Inflammatory macrophage treated with lipopolysaccharide for 1 hour (primary cell): ENCODE data around the gene ECI1.
A peak's percentile ranks its signal among the peaks of the same experiment; 100 is the strongest.
"Not testable (repeated sequence)": the region's sequence is repeated elsewhere in the genome, so short reads cannot be mapped to it uniquely, and the experiment has no call there.

Experiments
- DNase-seq, 2 donors: peaks; one replicate each; pipeline ENCODE4 v3.0.0-alpha.2; 2020 to 2022

ECI1 gene

DNA sequence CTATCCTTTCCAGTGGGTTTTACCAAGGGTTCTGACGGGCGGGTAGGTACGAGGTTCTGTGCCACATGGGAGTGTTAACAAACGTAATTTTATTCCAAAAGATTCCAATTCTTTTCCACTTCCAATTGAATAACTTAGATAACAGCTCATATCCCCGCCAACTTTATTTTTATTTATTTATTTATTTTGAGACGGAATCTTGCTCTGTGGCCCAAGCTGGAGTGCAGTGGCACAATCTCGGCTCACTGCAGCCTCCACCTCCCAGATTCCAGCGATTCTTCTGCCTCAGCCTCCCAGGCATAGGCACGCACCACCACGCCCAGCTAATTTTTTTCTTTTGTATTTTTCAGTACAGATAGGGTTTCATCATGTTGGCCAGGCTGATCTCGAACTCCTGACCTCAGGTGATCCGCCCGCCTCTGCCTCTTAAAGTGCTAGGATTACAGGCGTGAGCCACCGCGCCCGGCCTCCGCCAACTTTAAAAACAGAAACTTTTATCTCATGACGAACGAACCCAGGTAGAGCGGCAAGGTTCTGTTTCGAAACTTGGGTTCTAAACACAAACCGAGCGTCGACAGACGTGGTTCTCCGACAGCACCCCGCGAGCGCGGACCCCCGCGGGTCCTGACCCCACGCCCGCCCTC is 613 bp downstream of the ECI1 start:
- peak in 1 of 2 donors; percentile 28 for DNase-seq

DNA sequence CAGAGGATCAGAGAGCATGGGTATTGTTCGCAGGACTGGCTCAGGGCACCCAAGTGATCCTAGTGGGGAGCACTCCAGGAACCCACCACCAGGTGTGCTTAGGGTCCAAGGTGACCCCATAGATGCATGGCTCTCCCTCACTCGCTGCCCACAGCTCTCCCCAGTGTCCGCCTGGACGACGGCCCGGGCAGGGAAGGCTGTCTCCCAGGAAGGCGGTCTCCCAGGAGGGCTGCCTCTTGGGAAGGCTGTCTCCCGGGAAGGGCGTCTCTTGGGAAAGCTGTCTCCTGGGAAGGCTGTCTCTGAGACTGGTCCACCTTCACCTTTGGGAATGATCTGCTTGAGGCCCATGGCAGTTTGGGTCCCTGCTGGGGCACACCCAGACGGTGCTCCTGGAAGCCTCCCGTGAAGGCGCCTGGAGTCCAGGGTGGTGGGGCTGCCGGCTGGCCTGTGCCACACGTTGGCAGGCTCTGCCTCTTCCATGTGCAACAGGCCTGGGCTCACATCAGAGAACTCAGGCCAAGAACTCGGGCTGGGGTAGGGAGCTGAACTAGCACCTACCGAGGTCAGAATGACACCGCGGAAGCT is 5.0 kb downstream of the ECI1 start:
- no peak for DNase-seq

DNA sequence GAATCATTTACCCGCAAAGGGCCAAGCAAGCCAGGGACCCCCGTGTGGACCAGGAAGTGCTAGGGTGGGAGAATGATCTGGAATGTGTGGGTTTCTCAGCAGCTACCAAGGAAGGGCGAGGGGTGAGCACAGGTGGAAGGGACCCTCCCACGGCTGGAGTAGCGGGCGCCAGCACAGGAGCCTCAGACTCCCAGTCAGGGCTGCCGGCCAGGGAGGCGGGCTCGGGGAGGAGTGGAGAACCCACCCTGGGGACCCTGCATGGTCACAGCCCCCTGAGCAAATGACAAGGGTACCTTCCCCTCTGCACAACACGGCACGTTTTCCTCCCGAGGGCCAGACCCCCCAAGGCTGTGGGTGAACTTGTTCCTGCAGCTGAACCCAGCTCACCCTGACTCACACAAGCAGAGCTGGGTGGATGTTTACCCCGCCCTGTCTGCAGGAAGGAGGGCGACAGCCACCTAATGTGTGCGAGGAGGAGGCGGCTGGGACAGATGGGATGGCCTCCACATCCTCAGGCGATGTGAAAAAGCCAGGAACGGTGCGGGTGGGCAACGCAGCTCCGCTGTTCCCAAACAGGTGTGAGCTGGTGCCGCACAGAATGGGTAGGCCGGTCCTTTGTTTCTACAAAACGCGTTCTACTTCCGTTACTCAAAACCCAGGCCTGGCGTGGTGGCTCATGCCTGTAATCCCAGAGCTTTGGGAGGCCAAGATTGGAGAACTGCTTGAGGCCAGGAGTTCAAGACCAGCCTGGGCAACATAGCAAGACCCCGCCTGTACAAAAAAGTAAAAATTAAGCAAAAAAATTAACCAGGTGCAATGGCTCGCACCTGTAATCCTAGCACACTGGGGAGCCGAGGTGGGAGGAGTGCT is 6.2 kb downstream of the ECI1 start:
- no peak for DNase-seq

DNA sequence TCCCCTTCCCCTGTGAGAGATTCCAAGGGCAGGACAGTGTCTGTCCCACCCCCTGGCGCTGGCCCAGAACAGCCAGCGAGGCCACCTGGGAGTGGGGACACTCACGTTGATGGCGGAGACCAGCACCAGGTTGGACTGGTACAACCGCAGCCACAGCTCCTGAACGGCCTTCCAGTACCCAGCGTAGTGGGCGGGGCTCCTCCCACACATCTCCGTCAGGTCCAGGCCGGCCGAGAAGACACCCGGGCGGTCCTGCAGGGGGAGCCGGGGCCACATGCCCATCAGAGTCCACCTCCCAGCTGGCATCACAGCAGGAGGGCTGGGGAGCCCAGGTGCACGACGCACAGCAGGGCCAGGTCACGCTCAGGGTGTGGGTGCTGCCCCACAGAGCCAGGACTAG is 7.1 kb downstream of the ECI1 start:
- no peak for DNase-seq

DNA sequence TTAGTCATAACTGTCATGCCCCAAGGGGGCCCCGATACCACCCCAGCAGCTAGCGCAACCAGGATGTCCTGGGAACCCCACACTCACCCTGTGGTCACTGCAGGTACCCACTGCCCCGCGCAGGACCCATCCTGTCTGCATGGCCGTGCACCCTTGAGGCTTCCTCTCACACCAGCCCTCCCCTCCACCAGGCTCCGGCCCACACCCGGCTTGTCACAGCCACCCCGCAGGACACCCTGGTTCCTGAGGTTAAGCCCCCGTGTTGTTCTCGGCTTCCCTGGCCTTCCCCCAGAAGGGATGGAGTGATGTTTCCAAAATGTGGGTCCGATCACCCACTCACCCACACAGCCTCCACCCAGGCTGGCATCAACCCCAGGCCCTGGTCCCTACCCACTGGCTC is 7.6 kb downstream of the ECI1 start:
- no peak for DNase-seq

DNA sequence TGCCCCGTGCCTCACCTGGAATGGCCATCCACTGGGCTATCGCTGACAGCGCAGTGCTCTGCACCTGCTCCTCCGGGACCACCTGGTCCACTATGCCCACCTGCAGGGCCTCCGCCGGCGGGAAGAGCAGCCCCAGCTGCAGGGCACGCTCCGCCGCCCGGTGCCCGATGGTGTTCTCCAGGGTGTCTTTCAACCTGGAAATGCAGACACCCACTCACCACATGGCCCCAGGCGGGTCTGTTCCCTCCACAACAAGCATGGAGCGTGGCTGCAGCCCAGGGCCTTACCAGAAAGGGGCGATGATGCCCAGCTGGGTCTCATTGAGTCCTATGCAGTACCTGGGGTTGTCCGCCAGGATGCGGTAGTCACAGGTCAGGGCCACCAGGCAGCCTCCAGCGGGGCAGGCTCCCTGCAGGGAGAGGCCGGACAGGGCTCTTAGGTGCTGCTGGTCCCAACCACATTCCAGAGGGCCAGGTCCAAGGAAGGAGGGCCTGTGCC is 8.3 kb downstream of the ECI1 start:
- DNase-seq: no peak

DNA sequence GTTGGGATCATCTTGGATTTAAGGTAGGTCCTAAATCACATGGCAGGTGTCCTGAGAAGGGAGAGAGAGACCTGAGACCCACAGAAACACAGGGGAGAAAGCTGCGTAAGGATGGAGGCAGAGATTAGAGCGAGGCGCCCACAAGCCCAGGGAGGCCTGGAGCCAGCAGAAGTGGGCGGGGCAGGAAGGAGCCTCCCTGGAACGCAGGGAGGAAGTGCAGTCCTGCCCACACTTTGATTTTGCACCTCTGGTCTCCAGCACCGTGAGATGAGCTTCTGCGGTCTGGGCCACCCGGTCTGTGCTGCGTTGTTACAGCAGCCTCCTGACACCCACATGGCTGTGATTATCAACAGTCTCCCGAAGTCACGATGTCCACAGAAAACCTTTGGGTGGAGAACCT is 8.8 kb downstream of the ECI1 start:
- DNase-seq: peak in 1 of 2 donors; percentile 11

DNA sequence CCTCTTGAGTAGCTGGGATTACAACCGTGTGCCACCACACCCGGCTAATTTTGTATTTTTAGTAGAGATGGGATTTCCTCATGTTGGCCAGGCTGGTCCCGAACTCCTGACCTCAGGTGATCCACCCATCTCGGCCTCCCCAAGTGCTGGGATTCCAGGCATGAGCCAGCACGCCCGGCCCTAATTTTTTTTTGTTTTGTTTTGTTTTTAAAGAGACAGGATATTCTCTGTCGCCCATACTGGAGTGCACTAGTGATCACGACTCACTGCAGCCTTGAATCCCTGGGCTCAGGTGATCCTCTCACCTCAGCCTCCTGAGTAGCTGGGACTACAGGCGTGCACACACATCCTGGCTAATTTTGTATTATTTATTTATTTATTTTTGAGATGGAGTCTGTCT is 11.1 kb downstream of the ECI1 start:
- not testable (repeated sequence) for DNase-seq

DNA sequence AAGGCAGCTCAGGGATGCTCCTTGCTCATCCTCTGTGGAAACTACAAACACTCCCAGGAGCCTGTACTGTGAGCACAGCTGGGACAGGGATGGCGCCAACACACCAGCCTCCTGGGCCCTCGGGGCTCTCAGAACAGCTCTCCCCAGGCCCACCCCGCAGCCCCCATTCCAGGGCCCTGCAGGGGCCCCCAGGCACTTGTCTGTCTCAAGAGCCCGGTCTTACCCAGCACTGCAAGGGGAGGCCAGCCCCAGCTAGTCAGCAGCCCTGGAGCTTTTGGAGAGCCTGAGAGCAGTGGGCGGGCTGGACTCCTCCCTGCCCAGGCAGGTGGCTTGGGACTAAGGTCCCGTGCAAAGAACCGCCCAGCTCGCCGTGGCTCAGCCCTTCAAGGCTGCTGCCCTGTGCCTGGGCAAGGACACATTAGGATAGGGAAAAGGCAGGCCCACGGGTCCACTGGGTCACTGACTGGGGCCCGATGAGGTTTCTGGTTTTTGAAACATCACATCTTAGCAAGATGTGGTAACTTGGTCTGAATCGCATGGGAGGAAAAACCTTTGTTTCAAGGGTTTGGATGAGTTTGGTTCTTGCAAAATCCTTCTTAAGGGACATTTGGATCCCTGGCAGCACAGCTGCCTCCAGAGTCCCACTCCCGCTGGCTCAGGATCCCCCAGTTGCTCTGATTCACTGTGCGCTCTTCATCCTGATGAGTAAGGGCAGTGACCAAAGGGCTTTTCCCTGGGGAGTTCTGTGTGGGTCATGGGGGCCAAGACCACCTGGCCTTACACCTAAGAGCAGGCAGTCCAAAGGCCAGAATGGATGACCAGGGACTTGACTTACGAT is 12.3 kb downstream of the ECI1 start:
- no peak for DNase-seq

DNA sequence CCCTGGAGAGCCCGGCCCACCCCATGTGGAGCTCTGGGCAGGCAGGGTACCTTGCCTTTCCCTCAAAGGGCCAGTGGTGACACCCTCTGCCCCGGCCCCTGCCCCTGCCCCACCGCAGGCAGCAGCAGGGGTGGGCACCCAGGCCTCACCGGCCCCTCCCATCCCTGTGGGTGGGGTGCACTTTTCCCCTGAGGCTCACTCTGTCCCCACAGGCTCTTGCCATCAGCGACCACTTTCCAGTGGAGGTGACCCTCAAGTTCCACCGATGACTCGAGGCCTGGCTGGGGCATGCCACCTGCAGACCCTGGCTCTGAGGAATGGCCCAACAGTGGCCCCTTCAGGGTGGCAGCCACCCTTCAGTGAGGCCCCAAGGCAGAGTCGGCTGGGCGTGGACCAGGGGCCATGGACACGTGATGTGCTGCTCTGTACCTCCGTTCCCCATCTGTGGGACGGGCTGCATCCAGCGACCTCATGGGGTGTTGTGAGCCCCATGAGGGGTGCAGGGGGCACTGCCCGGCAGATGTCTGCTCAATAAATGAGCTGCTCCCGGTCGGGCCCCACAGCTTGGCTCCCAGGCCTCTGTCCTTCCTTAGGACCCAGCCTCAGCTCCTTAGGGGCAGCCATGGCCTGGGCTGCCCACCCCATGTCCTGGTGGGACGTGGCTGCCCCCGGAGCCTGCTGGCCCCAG is 13.1 kb downstream of the ECI1 start:
- no peak for DNase-seq

DNA sequence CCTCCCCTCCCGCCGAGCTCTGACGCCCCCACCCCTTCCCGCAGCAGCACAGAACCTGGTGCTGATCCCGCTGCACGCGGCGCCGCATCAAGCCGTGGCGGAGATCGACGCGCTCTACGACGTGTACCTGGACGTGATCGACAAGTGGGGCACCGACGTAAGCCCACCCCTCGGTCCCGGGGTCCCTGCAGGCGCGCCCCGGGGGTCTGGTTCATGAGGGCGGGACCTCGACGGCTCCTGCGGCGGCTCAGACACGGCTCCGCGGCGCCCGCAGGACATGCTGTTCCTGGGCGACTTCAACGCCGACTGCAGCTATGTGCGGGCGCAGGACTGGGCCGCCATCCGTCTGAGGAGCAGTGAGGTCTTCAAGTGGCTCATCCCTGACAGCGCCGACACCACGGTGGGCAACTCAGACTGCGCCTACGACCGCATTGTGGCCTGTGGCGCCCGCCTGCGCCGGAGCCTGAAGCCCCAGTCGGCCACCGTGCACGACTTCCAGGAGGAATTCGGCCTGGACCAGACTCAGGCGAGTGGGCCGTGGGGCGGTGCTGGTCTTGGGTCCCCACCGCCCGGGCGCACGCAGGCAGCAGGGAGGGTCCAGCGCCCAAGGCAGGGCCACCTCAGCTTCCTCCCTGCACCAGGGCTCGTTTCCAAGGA is 13.8 kb downstream of the ECI1 start:
- DNase-seq: no peak

DNA sequence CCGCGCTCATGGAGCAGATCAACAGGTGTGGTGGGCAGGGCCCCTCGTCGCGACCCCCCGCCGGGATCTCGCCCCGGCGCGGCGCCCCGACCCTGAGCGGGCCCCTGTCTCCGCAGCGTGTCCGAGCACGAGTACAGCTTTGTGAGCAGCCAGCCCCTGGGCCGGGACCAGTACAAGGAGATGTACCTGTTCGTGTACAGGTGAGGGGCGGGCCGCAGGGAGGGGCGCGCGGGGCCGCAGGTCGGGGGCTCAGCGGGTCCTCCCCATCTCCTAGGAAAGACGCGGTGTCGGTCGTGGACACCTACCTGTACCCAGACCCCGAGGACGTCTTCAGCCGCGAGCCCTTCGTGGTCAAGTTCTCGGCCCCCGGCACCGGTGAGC is 14.3 kb downstream of the ECI1 start:
- DNase-seq: no peak

DNA sequence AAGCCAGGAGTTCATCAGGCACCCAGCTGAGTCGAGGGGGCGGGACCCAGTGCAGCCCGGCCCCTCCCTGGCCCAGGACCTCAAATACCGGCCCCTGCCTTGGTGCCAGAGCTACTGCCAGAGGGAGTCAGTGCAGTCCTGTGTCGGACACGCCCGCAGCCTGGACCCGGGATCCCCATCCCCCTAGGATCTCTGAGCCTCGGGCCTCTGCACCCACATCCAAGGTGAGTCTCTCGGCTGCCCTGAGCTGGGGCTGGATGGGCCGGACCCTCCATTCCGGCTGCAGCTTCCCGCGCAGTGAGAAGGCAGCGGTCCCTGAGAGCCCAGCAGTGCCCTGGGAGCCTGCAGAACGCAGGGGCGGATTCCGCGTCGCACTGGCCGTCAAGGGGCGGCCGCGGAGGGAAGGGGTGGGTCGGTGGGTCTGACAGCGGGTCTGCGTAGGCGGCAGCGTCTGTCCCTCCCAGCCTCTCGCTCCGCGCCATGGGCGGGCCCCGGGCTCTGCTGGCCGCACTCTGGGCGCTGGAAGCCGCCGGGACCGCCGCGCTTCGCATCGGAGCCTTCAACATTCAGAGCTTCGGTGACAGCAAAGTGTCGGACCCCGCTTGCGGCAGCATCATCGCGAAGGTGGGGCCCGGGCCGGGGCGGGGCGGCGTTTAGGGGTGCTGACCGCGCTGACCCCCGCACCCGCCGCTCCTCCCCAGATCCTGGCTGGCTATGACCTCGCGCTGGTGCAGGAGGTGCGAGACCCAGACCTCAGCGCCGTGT is 14.9 kb downstream of the ECI1 start, which contains the start of gene DNASE1L2:
Gene DNASE1L2 (plus strand): TSS at position 108 of the 765 bp plus-strand sequence. CDS start 373 bp downstream, at position 481.
- no peak for DNase-seq

DNA sequence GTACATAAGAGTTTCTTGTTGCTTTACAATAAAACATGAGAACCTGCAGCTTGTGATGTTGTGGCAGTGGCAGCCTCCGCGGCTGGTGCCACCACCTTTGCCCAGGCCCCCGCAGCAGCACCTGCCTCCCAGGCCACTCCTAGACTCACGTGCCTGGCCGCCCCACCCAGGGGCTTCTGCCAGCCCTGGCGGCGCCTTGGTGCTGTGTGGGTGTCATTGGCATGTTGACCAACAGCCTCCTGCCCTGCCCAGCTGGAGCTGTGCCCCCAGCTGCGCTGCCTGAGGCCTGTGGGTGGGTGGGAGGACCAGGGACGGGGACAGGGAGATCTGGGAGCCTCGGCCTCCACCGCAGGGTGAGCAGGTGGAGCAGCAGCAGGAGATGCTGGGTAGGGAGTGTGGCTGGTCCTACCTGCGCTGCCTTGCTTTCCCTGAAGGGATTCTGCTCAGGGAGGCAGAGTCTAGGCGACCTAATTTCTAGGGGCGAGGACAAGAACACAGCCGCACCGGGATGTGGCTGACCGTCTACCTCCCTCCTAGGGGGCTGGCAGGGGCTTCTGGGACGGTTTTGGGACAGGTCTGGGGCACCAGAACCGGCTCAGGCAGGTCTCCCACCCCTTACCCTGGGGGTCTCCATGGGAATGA is 15.6 kb downstream of the ECI1 start:
- no peak for DNase-seq

DNA sequence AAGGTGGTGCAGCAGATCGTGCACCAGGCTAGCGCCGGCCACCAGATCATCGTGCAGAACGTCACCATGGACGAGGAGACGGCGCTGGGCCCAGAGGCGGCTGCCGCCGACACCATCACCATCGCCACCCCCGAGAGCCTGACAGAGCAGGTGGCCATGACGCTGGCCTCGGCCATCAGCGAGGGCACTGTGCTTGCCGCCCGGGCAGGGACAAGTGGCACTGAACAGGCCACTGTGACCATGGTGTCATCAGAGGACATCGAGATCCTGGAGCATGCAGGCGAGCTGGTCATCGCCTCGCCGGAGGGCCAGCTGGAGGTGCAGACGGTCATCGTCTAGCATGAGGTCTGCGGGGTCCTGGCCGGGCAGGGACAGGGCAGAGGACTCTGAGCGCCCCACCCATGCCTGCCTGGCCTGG is 16.1 kb downstream of the ECI1 start:
- DNase-seq: no peak

DNA sequence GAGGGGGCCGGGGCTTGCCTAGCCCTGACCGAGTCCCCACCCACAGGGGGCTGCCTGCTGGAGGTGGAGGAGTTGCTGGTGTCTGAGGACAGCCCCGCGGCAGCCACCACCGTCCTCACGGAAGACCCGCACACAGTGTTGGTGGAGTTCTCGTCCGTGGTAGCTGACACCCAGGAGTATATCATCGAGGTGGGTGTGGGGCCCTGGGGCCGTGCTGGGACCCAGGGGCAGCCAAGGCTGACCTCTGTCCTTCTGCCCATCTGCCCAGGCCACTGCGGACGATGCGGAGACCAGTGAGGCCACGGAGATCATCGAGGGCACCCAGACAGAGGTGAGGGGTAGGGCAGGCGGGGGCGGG is 16.6 kb downstream of the ECI1 start:
- no peak for DNase-seq

DNA sequence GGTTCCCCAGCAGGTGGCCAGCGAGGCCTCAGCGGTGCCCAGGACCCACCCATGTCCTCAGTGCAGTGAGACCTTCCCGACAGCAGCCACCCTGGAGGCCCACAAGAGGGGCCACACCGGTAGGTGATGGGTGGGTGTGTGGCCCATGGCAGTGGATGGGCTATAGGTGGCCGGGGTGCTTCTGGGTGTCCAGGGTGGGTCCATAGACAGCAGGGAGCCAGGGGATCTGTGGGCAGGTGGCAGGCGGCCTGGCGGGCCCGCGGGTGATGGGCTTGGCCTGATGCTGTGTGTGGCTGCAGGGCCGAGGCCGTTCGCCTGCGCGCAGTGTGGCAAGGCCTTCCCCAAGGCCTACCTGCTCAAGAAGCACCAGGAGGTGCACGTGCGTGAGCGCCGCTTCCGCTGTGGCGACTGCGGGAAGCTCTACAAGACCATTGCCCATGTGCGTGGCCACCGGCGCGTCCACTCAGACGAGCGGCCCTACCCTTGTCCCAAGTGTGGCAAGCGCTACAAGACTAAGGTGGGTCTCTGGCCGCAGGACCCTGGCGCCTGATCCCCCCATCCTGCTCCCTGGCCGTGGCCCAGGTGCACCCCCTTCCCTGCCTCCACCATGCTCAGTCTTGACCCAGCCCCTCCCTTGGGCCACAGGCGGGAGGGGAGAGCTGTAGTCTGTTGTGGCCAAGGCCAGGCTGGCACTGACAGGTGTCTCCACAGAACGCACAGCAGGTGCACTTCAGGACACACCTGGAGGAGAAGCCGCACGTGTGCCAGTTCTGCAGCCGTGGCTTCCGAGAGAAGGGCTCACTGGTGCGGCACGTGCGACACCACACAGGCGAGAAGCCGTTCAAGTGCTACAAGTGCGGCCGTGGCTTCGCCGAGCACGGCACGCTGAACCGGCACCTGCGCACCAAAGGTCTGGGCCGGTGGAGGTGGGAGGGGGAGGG is 17.2 kb downstream of the ECI1 start:
- no peak for DNase-seq

DNA sequence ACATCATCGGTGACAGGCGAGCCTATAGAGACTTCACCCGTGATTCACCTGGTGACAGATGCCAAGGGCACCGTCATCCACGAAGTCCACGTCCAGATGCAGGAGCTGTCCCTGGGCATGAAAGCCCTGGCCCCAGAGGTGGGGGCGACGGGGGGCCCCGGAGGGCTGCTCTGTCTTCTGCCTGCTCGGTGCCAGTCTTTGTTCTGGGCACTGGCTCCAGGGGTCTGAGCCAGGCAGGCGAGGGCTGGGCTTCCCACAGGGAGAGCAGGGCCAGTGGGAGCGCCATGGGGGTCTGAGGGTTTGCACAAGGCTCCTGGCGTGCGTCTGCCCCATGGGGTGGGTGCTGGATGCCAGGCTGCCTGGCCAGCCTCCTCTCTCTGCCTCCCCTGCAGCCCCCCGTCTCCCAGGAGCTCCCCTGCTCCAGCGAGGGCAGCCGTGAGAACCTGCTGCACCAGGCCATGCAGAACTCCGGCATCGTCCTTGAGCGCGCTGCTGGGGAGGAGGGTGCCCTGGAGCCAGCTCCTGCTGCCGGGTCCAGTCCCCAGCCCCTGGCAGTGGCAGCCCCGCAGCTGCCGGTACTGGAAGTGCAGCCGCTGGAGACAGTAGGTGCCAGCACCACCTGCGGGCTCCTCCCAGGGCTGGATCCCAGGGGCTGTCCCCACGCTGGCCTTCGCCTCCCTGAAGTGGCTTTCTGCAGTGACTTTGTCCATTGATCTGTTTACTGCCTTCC is 18.2 kb downstream of the ECI1 start:
- DNase-seq: no peak
